HepG2 (cell line): Measurements from ENCODE around the gene CR1. TPM values are rescaled to one million over a fixed set of nuclear protein-coding genes. Genes with fewer than 3 reads are reported as not detected.

Source experiments
- ATAC-seq: fragments of 200-7000 bp; cut with Tn5 transposase; 3 replicates; pipeline ENCODE4 v1.9.1; 2020; ENCODE audit warnings: mild to moderate bottlenecking, moderate library complexity
- BruUV-seq: library from RNA; stranded (reverse); fragments of 400-500 nt; replicated peaks from 2 replicates; lab custom pipeline; 2021; lab: Mats Ljungman, UMichigan
- CTCF ChIA-PET: fragments of 300-600 bp; formaldehyde crosslinking; extraction: SDS; loops from one replicate; lab custom pipeline; 2021; ENCODE audit warnings: low total read pairs, inconsistent platforms, low intra/inter-chr PET ratio; lab: Yijun Ruan, JAX
- POLR2A ChIA-PET: fragments of 350-600 bp; sonication (Branson Sonifier 250); formaldehyde crosslinking; loops from one replicate; lab custom pipeline; 2020; ENCODE audit warnings: antibody characterized with exemption, inconsistent platforms; lab: Yijun Ruan, JAX
- DNase-seq: peaks from one replicate; pipeline ENCODE4 v3.0.0-alpha.2; 2015; ENCODE audit warnings: low spot score
- FAIRE-seq: peaks from 3 replicates; lab custom pipeline; 2011; peaks lifted over from hg19 to GRCh38; lab: Jason Lieb, UNC
- H2AFZ ChIP-seq: one replicate; pipeline ENCODE4 v1.6.1; 2011; ENCODE audit warnings: low read length, inconsistent platforms
- H3K27ac ChIP-seq: fragments of 300-600 bp; 3 replicates; pipeline ENCODE4 v1.8.0; 2011; ENCODE audit warnings: mixed run types, mild to moderate bottlenecking, mixed read lengths, low read length, inconsistent platforms; ENCODE audit not compliant: insufficient read depth; ENCODE audit errors: extremely low read length
- H3K27me3 ChIP-seq, 2 experiments: fragments of 200-600 bp in 1 of 2; 2 replicates in 1 of 2; 3 replicates in 1 of 2; pipeline versions ENCODE4 v1.6.0 to v1.8.0; 2011; ENCODE audit warnings: low read length in 2 of 2, mild to moderate bottlenecking in 2 of 2, moderate library complexity in 2 of 2, inconsistent platforms in 1 of 2; ENCODE audit not compliant: insufficient read depth in 2 of 2, control insufficient read depth in 1 of 2
- H3K36me3 ChIP-seq, 2 experiments: fragments of 200-600 bp in 1 of 2; replicated peaks in 1 of 2; 2 replicates in 1 of 2; 3 replicates in 1 of 2; pipeline versions ENCODE4 v1.5.1 to v1.8.0; 2011; ENCODE audit warnings: low read length in 2 of 2, inconsistent platforms in 1 of 2; ENCODE audit not compliant: insufficient read depth in 2 of 2, control insufficient read depth in 1 of 2
- H3K4me1 ChIP-seq: 2 replicates; pipeline ENCODE4 v1.5.1; 2012; ENCODE audit warnings: low read length, inconsistent platforms; ENCODE audit not compliant: insufficient read depth
- H3K4me2 ChIP-seq: 2 replicates; pipeline ENCODE4 v1.6.0; 2011; ENCODE audit warnings: low read depth, low read length, inconsistent platforms
- H3K4me3 ChIP-seq, 3 experiments: fragments of 200-600 bp in 1 of 3; sonication (generic), shearing (Covaris generic) in 1 of 3; replicated peaks in 1 of 3; 2 replicates each; pipeline ENCODE4 v1.5.1; 2011 to 2016; ENCODE audit warnings: low read length in 3 of 3, inconsistent platforms in 2 of 3, low read depth in 2 of 3, mild to moderate bottlenecking in 2 of 3, control low read depth in 1 of 3, mixed read lengths in 1 of 3; ENCODE audit not compliant: insufficient read depth in 1 of 3
- H3K79me2 ChIP-seq: one replicate; pipeline ENCODE4 v1.6.1; 2011; ENCODE audit warnings: low read length, inconsistent platforms; ENCODE audit not compliant: insufficient read depth
- H3K9ac ChIP-seq: 2 replicates; pipeline ENCODE4 v1.6.0; 2011; ENCODE audit warnings: mild to moderate bottlenecking, low read depth, low read length, inconsistent platforms; ENCODE audit not compliant: insufficient read depth
- H3K9me3 ChIP-seq: 2 replicates; pipeline ENCODE4 v1.5.1; 2012; ENCODE audit warnings: mild to moderate bottlenecking, low read length
- H4K20me1 ChIP-seq: 2 replicates; pipeline ENCODE4 v1.6.0; 2011; ENCODE audit warnings: inconsistent platforms, mild to moderate bottlenecking, low read length, moderate library complexity; ENCODE audit not compliant: insufficient read depth
- BORCS8-MEF2B ChIP-seq: sonication (generic); formaldehyde crosslinking; IDR thresholded peaks from 2 replicates; pipeline ENCODE4 v1.8.0; 2022; ENCODE audit warnings: mild to moderate bottlenecking, missing genetic modification reagents
- FOXA3 ChIP-seq: IDR thresholded peaks from 2 replicates; pipeline ENCODE4 v1.6.1; 2016; ENCODE audit warnings: missing genetic modification reagents, missing compliant biosample characterization
- GPBP1L1 ChIP-seq: sonication (generic); formaldehyde crosslinking; IDR thresholded peaks from 2 replicates; pipeline ENCODE4 v1.5.0; 2020; ENCODE audit warnings: mild to moderate bottlenecking, missing genetic modification reagents
- NFAT5 ChIP-seq: sonication (generic); formaldehyde crosslinking; IDR thresholded peaks from 2 replicates; pipeline ENCODE4 v1.4.0; 2020; ENCODE audit warnings: missing genetic modification reagents
- PBX3 ChIP-seq: sonication (generic); formaldehyde crosslinking; IDR thresholded peaks from 2 replicates; pipeline ENCODE4 v1.8.1; 2023; ENCODE audit warnings: missing genetic modification reagents, inconsistent platforms, borderline replicate concordance
- SNAPC4 ChIP-seq: sonication (generic); formaldehyde crosslinking; IDR thresholded peaks from 2 replicates; pipeline ENCODE4 v1.4.0; 2020; ENCODE audit warnings: mild to moderate bottlenecking, missing genetic modification reagents
- ZBTB20 ChIP-seq: sonication (generic); formaldehyde crosslinking; IDR thresholded peaks from 2 replicates; pipeline ENCODE4 v1.8.1; 2023; ENCODE audit warnings: missing genetic modification reagents, low read depth, mild to moderate bottlenecking, borderline replicate concordance
- ZNF343 ChIP-seq: sonication (generic); formaldehyde crosslinking; IDR thresholded peaks from 2 replicates; pipeline ENCODE4 v1.4.0; 2020; ENCODE audit warnings: mild to moderate bottlenecking, missing genetic modification reagents
- ZNF431 ChIP-seq: sonication (generic); formaldehyde crosslinking; IDR thresholded peaks from 2 replicates; pipeline ENCODE4 v1.9.0; 2022; ENCODE audit warnings: missing genetic modification reagents, low read depth, mild to moderate bottlenecking, borderline replicate concordance
- WGBS: methylation state at CpG from one replicate; pipeline ENCODE4 v1.1.6; 2017; ENCODE audit warnings: low lambda C conversion rate; 5-methylcytosine and 5-hydroxymethylcytosine counted together
- in situ Hi-C: cut with HindIII; loops from 2 replicates; pipeline ENCODE4 v1.10.0; 2017; ENCODE audit warnings: low pct_unique_long_range_greater_than_20kb; ENCODE audit not compliant: extremely low pct_ligation_motif_present
- intact Hi-C: fragments of 100-400 bp; cut with micrococcal nuclease; formaldehyde crosslinking; loops from one replicate; pipeline ENCODE4 v1.10.0; 2022; ENCODE audit not compliant: unreplicated experiment
- polyA plus RNA-seq, 8 experiments: library from polyadenylated mRNA; depleted of rRNA in 3 of 8; stranded (reverse) in 7 of 8; unstranded in 1 of 8; fragments of >200 nt; fragmentation: Illumina TruSeq in 4 of 8; extraction: Trizol in 4 of 8; gene quantifications; 2 replicates each; pipeline versions ENCODE4 v1.2.1 to v1.2.3, GENCODE V29; 2011 to 2016; ENCODE audit warnings: low read depth in 4 of 8, missing spikeins in 1 of 8, mixed read lengths in 1 of 8; ENCODE audit not compliant: insufficient read depth in 1 of 8
- total RNA-seq, 5 experiments: library from RNA; depleted of rRNA; stranded (reverse); fragments of >200 nt; fragmentation: Illumina TruSeq; extraction: Trizol; gene quantifications; 2 replicates each; pipeline ENCODE4 v1.2.3, GENCODE V29; 2016; ENCODE audit warnings: low read depth in 1 of 5

CR1 gene
- total and polyA plus RNA-seq, 2 of the 13 experiments (the other 11 are each of a cell fraction or from before 2014, with no cell fraction given), result not detected

- BruUV-seq, result no TSS peak
- H2AFZ ChIP-seq, result no peak overlapping the region
- 0% methylated on average over 1 of the region's 1 CpG for WGBS
- ATAC-seq (no peak), DNase-seq (no peak), FAIRE-seq (no peak)
- no peak overlapping the region for H3K4me3 ChIP-seq
- no peak overlapping the region for H3K9ac ChIP-seq
- POLR2A ChIA-PET, result no interaction called here
- H3K27ac ChIP-seq, result no peak overlapping the region
- no peaks in the 10 kb centered on the region for H3K36me3 ChIP-seq
- H3K79me2 ChIP-seq, result no peaks in the 10 kb centered on the region
- H3K27me3 ChIP-seq, result peaks cover 4 to 26% of the 10 kb centered on the region in 2 experiments; a peak in 3 of 5 replicates
- H4K20me1 ChIP-seq, result no peaks in the 10 kb centered on the region
- CTCF ChIA-PET, result no interaction called here
- H3K4me1 ChIP-seq, result no peaks in the 10 kb centered on the region
- H3K9me3 ChIP-seq, result no peaks in the 10 kb centered on the region
- intact Hi-C loops (no loop called here), in situ Hi-C loops (no loop called here)
- H3K4me2 ChIP-seq, result no peak overlapping the region
- TF ChIP-seq BORCS8-MEF2B (CRISPR knock-in tag) (no peak), NFAT5 (no peak), ZNF343 (CRISPR knock-in tag) (no peak), ZBTB20 (CRISPR knock-in tag) (no peak), GPBP1L1 (CRISPR knock-in tag) (no peak), SNAPC4 (no peak), FOXA3 (CRISPR knock-in tag) (no peak), ZNF431 (CRISPR knock-in tag) (no peak), PBX3 (CRISPR knock-in tag) (no peak)
Measured at GRCh38 chr1:207494171-207494570, 1.8 kb upstream of the CR1 start.
